K562 (cell line): ENCODE measurements around the gene FRK. TPM values are rescaled to one million over a fixed set of nuclear protein-coding genes. Genes with fewer than 3 reads are reported as not detected.

ENCODE experiments used
- AFF1 ChIP-seq, 2 experiments: fragments of 450-650 bp; IDR thresholded peaks; 2 replicates each; pipeline ENCODE4 v1.6.1; 2018; ENCODE audit warnings: mild to moderate bottlenecking in 2 of 2, low read depth in 1 of 2; ENCODE audit not compliant: partially characterized antibody in 2 of 2
- ARID3A ChIP-seq: IDR thresholded peaks from 2 replicates; pipeline ENCODE4 v1.6.1; 2012; ENCODE audit warnings: low read depth, low read length, improper control_type of control experiment, borderline replicate concordance
- CREB1 ChIP-seq, 2 experiments: sonication (generic) in 1 of 2; formaldehyde crosslinking in 1 of 2; IDR thresholded peaks; 2 replicates each; pipeline versions ENCODE4 v1.6.1 to v1.8.0; 2012 to 2022; ENCODE audit warnings: inconsistent platforms in 1 of 2, mild to moderate bottlenecking in 1 of 2, missing genetic modification reagents in 1 of 2, moderate library complexity in 1 of 2
- ETV1 ChIP-seq: fragments of 450-650 bp; conservative IDR thresholded peaks from 2 replicates; pipeline ENCODE4 v1.6.1; 2016; ENCODE audit warnings: missing genetic modification characterization, control low read depth, low read depth, missing compliant biosample characterization
- ETV5 ChIP-seq: sonication (generic); formaldehyde crosslinking; IDR thresholded peaks from 2 replicates; pipeline ENCODE4 v1.4.0; 2020; ENCODE audit warnings: low read depth, mild to moderate bottlenecking, missing genetic modification reagents
- FOXA3 ChIP-seq, 2 experiments: fragments of 450-650 bp in 1 of 2; sonication (generic) in 1 of 2; formaldehyde crosslinking; IDR thresholded peaks in 1 of 2; conservative IDR thresholded peaks in 1 of 2; 2 replicates each; pipeline versions ENCODE4 v1.4.0 to v1.8.0; 2020 to 2022; ENCODE audit warnings: mild to moderate bottlenecking in 2 of 2, missing genetic modification reagents in 1 of 2
- HOXB6 ChIP-seq: fragments of 250-450 bp; sonication (Bioruptor Pico); IDR thresholded peaks from 2 replicates; pipeline ENCODE4 v1.5.1; 2022; ENCODE audit warnings: mild to moderate bottlenecking, borderline replicate concordance
- IRF9 ChIP-seq: fragments of 450-650 bp; IDR thresholded peaks from 2 replicates; pipeline ENCODE4 v1.6.1; 2016; ENCODE audit warnings: missing biosample characterization, missing genetic modification characterization
- LEF1 ChIP-seq: fragments of 450-650 bp; IDR thresholded peaks from 2 replicates; pipeline ENCODE4 v1.6.1; 2016; ENCODE audit warnings: mild to moderate bottlenecking
- NELFE ChIP-seq: IDR thresholded peaks from 2 replicates; pipeline ENCODE4 v1.6.1; 2011; ENCODE audit warnings: mild to moderate bottlenecking; ENCODE audit not compliant: insufficient read depth, insufficient read length
- NONO ChIP-seq, 2 experiments: fragments of 200-400 bp in 1 of 2; fragments of 450-650 bp in 1 of 2; formaldehyde crosslinking in 1 of 2; IDR thresholded peaks; 2 replicates each; pipeline ENCODE4 v1.6.1; 2017; ENCODE audit warnings: low read depth in 2 of 2, mild to moderate bottlenecking in 2 of 2, moderate library complexity in 2 of 2, low read length in 1 of 2
- NR3C1 ChIP-seq: sonication (generic); formaldehyde crosslinking; IDR thresholded peaks from 2 replicates; pipeline ENCODE4 v1.8.1; 2022; ENCODE audit warnings: missing genetic modification reagents
- OTX1 ChIP-seq: fragments of 450-650 bp; formaldehyde crosslinking; IDR thresholded peaks from 2 replicates; pipeline ENCODE4 v1.4.0; 2022; ENCODE audit warnings: mild to moderate bottlenecking
- RUNX1 ChIP-seq: sonication (generic); IDR thresholded peaks from 2 replicates; pipeline ENCODE4 v1.6.1; 2016; ENCODE audit warnings: antibody characterized with exemption, low read depth
- ZBTB17 ChIP-seq: fragments of 450-650 bp; formaldehyde crosslinking; IDR thresholded peaks from 2 replicates; pipeline ENCODE4 v1.4.0; 2020; ENCODE audit warnings: mild to moderate bottlenecking
- ZNF146 ChIP-seq: IDR thresholded peaks from one replicate; pipeline ENCODE4 v1.6.1; 2018; ENCODE audit warnings: missing compliant biosample characterization; ENCODE audit not compliant: unreplicated experiment
- ZNF717 ChIP-seq: fragments of 250-450 bp; sonication (Bioruptor Pico); IDR thresholded peaks from 2 replicates; pipeline ENCODE4 v1.5.0; 2021
- polyA plus RNA-seq, 8 experiments: library from polyadenylated mRNA; depleted of rRNA in 4 of 8; stranded (reverse) in 5 of 8; unstranded in 3 of 8; fragments of >200 nt; fragmentation: Nextera tagmentation in 2 of 8; fragmentation: Illumina TruSeq in 1 of 8; extraction: Ambion mirVana in 2 of 8; extraction: Trizol in 1 of 8; gene quantifications; 2 replicates each; pipeline versions ENCODE4 v1.2.1 to v1.2.3, GENCODE V29; 2011 to 2014; ENCODE audit warnings: inconsistent platforms in 1 of 8, missing spikeins in 1 of 8
- total RNA-seq, 7 experiments: library from RNA; depleted of rRNA in 6 of 7; stranded (reverse); fragments of >200 nt in 6 of 7; fragmentation: Illumina TruSeq in 2 of 7; extraction: Trizol in 2 of 7; gene quantifications; 2 replicates each; pipeline versions ENCODE4 v1.2.1 to v1.2.3, GENCODE V29; 2011 to 2021; ENCODE audit warnings: low replicate concordance in 1 of 7
- TF ChIP-seq, protein P1 (sequence below): sonication (generic); formaldehyde crosslinking; IDR thresholded peaks from 2 replicates; pipeline ENCODE4 v1.8.1; 2023; ENCODE audit warnings: mild to moderate bottlenecking, missing genetic modification reagents

Gene FRK
- total and polyA plus RNA-seq, 9 of the 15 experiments (the other 6 are each of a cell fraction or from before 2014, with no cell fraction given), result 0.01 to 0.29 (median 0.09) TPM

DNA sequence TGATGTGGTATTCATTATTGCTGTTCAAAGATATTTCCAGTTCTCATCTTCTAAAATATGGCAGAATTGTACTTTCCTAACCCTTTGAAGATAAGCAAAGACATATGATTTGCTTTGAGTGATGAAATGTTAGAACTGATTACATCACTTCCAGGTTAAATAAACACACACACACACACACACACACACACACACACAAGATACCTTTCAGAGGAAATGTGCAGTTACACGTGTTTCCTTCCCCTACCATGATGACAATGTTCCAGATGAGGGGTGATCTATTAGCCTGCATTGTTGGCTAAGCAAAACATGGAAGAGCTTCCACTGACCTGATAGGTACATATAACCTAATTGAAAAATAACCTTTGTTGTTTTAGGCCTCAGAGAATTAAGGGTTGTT is 11.7 kb upstream of the FRK start (continued):
- TF ChIP-seq IRF9 (tag), result 0 out of 2 replicates have a peak, but pooled peaks have one; percentile 32
- no peak for TF ChIP-seq RUNX1
- no peak for TF ChIP-seq NELFE
- peak in 1 of 2 experiments; percentile 83; a peak in 2 of 4 replicates for TF ChIP-seq FOXA3 (CRISPR knock-in tag; conservative IDR thresholded peaks at IDR 0.05 in 1 of 2, IDR thresholded peaks at IDR 0.05 in 1 of 2)
- TF ChIP-seq OTX1, result no peak
- TF ChIP-seq ZNF717, result no peak
- TF ChIP-seq ARID3A, result no peak
- TF ChIP-seq ZNF146, result no peak
- TF ChIP-seq, protein P1, sequence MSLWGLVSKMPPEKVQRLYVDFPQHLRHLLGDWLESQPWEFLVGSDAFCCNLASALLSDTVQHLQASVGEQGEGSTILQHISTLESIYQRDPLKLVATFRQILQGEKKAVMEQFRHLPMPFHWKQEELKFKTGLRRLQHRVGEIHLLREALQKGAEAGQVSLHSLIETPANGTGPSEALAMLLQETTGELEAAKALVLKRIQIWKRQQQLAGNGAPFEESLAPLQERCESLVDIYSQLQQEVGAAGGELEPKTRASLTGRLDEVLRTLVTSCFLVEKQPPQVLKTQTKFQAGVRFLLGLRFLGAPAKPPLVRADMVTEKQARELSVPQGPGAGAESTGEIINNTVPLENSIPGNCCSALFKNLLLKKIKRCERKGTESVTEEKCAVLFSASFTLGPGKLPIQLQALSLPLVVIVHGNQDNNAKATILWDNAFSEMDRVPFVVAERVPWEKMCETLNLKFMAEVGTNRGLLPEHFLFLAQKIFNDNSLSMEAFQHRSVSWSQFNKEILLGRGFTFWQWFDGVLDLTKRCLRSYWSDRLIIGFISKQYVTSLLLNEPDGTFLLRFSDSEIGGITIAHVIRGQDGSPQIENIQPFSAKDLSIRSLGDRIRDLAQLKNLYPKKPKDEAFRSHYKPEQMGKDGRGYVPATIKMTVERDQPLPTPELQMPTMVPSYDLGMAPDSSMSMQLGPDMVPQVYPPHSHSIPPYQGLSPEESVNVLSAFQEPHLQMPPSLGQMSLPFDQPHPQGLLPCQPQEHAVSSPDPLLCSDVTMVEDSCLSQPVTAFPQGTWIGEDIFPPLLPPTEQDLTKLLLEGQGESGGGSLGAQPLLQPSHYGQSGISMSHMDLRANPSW (CRISPR knock-in tag), result no peak
- no peak for TF ChIP-seq AFF1 (IDR thresholded peaks at IDR 0.05; ENCODE audit: low read depth in 1 of 2, partially characterized antibody in 2 of 2)
- TF ChIP-seq CREB1 (IDR thresholded peaks at IDR 0.05), result no peak
- TF ChIP-seq CREB1 (CRISPR knock-in tag; IDR thresholded peaks at IDR 0.05), result no peak
- peak; percentile 65 for TF ChIP-seq ETV1 (tag)
- TF ChIP-seq ZBTB17 (CRISPR knock-in tag), result no peak
- TF ChIP-seq NONO (IDR thresholded peaks at IDR 0.05; ENCODE audit: low read depth in 2 of 2, low read length in 1 of 2), result no peak
- no peak for TF ChIP-seq HOXB6 (CRISPR knock-in tag)
- no peak for TF ChIP-seq NR3C1 (CRISPR knock-in tag)
- TF ChIP-seq ETV5 (CRISPR knock-in tag), result no peak
- no peak for TF ChIP-seq LEF1
